Sigmoid colon (tissue), 4 donors: ENCODE measurements around the gene DHX8.
"Not testable (repeated sequence)": the region's sequence is repeated elsewhere in the genome, so short reads cannot be mapped to it uniquely, and the experiment has no call there.

Source experiments
- POLR2A ChIP-seq, 2 donors: fragments of 450-650 bp; IDR thresholded peaks; one replicate each; pipeline ENCODE4 v1.6.1; 2016; ENCODE audit warnings: antibody characterized with exemption in 2 of 2, mild to moderate bottlenecking in 2 of 2, moderate library complexity in 2 of 2
- POLR2AphosphoS5 ChIP-seq, 4 donors: sonication (generic); formaldehyde crosslinking; IDR thresholded peaks; one replicate each; pipeline ENCODE4 v1.6.1; 2017; ENCODE audit warnings: antibody characterized with exemption in 4 of 4

DNA sequence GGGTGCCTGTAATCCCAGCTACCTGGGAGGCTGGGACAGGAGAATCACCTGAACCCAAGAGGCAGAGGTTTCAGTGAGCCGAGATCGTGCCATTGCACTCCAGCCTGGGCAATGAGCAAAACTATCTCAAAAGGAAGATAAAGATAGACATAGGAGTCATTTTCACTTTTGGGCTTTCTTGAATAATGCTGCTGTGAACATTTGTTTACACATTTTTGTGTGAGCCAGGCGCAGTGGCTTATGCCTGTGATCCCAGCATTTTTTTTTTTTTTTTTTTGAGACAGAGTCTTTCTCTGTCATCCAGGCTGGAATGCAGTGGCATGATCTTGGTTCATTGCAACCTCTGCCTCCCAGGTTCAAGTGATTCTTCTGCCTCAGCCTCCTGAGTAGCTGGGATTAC, 27.4 kb downstream of the DHX8 start:
- TF ChIP-seq POLR2A, POLR2AphosphoS5 (IDR thresholded peaks at IDR 0.05): not testable (repeated sequence)
